Stimulated activated CD4-positive, alpha-beta T cell treated with anti-CD3 and anti-CD28 coated beads, TNF-alpha, amount 100 ng/mL, for 4 hours (primary cell): Measurements from ENCODE around the gene UGT1A9.

Source experiments
- DNase-seq, 3 experiments: peaks; one replicate each; pipeline ENCODE4 v3.0.0-alpha.2; 2020; ENCODE audit warnings: low read depth in 3 of 3

Gene UGT1A9

DNA sequence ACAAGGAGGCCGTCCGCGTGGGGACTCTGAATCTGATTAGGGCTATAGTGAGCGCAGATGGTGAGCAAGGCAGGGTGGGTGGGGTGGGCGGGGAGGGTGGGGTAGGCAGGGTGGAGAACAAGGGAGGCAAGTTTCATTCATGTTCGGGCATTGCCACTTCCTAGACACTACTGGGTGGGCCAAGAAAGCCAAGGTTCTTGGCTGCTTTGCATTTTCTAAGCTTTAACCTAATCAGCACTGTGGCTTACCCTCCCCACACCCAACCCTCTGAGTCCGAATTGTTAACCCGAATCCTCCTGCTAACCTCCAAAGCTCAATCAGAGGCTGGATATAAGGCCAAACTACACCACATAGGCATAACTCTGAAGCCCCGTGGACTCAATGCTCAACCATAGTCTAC lies 124.6 kb downstream of the UGT1A9 start:
- no peak for DNase-seq

DNA sequence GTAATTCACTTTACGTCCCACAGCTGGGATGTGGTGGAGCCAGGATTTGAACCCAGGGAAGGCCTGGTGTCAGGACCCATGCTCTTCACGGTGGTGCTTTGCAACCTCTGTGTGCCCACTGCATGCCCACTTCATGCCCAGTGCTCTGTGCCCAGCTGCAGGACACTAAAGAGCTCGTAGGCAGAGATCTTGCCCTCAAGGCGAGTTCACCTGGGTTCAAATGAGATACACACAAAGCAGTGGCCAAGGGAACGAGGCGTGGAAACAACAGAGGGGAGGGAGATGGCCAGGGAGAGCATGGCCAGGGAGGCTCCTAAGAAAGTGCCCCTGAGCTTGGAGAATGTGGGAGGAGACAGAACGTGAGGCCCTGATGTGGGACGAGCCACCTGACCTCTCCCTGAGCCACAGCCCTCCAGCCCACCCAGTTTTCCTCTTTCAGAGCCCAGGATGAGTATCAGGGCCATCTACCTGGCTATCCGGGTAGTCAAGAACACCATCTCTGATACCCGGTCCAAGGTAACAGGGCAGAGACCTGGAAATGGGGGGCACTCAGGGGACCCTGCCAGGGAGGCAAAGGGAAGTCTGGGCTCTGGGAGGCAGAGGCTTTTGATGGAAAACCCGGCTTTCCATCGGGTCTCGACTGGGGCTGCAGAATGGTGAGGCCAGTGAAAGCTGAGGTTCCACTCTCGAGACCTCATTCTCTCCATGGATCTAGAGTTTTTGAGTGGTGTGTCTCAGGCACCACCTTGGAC lies 126.8 kb downstream of the UGT1A9 start:
- no peak for DNase-seq

- no peak for DNase-seq
Observed at GRCh38 chr2:233799087-233799665, 127.5 kb downstream of the UGT1A9 start.

DNA sequence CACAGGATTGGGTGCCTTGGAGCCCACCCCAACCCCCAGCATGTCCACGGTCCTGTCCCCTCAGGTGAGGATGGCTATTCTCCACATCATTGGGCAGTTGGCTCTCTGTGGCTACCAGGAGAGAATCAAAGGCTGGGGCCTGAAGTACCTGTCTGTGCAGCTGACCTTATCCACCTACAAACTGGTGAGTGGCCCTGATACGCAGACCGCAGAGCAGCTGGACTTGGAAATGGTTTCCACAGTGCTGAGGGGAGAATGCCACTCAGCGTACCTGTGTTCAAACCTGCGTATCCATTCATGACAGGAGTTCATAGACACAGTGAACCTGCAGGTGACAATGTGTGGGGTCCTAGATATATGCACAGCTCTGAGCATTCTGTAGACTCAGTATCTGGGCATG lies 128.0 kb downstream of the UGT1A9 start:
- no peak for DNase-seq

GRCh38 chr2:233800208-233800607 lies 128.5 kb downstream of the UGT1A9 start:
- DNase-seq = no peak

- no peak for DNase-seq
Observed at GRCh38 chr2:233801357-233802131, 129.8 kb downstream of the UGT1A9 start.

DNA sequence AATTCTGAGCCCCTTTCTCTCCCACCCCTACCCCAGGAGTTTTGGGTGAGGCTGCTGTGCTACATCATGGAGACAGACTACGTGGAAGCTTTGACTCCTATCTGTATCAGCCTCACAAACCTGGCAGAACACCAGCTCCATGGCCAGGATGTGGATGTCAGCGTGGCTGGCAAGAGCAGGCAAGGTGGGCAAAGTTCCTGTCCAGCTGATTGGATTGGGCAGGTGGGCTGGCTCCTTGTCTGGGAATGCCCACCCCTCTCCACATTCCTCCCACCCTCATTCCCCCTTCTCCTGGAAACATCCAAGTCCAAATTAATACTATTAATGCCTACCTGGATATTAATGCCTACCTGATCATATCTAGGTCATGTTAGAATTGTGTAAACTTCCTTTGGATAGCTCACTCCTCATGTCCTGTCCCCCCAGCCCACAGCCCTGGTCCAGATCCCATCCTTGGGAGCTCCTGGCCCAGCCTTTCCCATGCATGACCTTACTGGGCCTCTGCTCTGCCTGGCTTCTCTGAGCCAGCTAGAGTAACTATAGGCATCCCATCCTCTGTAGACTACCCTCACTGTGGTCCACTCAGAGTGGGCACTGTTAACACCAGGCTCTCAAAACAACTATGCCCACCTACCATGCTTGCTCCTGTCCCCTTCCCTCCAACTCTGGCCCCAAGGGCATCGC lies 130.6 kb downstream of the UGT1A9 start:
- no peak for DNase-seq

- DNase-seq = no peak
Observed at GRCh38 chr2:233803292-233803911, 131.7 kb downstream of the UGT1A9 start.

GRCh38 chr2:233803994-233804393 lies 132.3 kb downstream of the UGT1A9 start:
- no peak for DNase-seq

- DNase-seq = no peak
Observed at GRCh38 chr2:233807215-233807865, 135.6 kb downstream of the UGT1A9 start.

- DNase-seq = no peak
Observed at GRCh38 chr2:233807966-233808935, 136.6 kb downstream of the UGT1A9 start.

GRCh38 chr2:233810385-233810784 lies 138.7 kb downstream of the UGT1A9 start:
- no peak for DNase-seq

DNA sequence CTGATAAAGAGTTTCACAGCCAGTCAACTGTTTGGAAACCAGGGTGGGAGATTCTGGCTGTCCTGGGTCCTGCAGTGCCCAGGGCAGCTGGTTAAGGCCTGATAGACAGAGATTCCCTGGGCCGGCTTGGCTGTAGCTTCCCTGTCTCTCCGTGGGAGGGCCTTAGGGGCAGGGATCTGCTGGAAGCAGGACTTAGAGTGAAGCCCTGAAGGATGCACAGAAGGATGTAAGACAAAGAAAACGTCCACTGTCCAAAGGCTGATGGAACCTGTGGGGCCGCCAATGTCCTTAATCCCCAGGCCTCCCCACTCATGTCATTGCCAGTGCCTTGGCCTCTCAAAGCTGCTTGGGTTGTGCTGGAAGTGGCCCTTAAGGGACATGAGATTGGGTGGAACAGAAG lies 139.4 kb downstream of the UGT1A9 start:
- DNase-seq = no peak

- DNase-seq = no peak
Observed at GRCh38 chr2:233811732-233812131, 140.0 kb downstream of the UGT1A9 start.

- DNase-seq = no peak
Observed at GRCh38 chr2:233813236-233814055, 141.7 kb downstream of the UGT1A9 start.

GRCh38 chr2:233814056-233814835 lies 142.5 kb downstream of the UGT1A9 start:
- DNase-seq = no peak

GRCh38 chr2:233815861-233816260 lies 144.2 kb downstream of the UGT1A9 start:
- DNase-seq = no peak

- no peak for DNase-seq
Observed at GRCh38 chr2:233816334-233816733, 144.6 kb downstream of the UGT1A9 start.
